ENCODE measurements around the gene PGC.

DNA sequence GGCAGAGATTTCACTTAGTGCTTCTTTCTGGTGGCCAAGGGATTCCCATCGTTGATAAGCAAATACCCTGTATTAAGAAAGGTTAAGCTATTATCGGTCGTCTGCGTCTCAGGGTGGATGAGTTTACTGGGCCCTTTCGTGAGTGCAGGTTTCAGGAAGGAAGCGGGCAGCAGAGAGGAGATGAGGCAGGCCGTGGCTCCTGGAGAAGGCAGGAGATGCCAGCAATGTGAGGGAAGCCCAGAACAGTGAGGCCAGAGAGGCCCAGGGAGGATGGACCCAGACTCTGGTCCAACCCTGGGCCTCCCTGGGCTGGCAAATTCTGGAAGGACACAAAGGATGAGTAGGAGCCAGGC lies 23.0 kb downstream of the PGC start:
- TF ChIP-seq EGR1 (IDR thresholded peaks at IDR 0.05; ENCODE audit: borderline replicate concordance, low read depth, low read length) (no peak), CTCF (IDR thresholded peaks at IDR 0.05; ENCODE audit: control extremely low read depth in 1 of 3, insufficient read depth in 1 of 3, low read depth in 1 of 3, low read length in 3 of 3) (no peak), FOSL1 (IDR thresholded peaks at IDR 0.05; ENCODE audit: insufficient read depth, low read depth, low read length) (no peak), POLR2A (IDR thresholded peaks at IDR 0.05; ENCODE audit: control extremely low read depth in 1 of 2, low read depth in 2 of 2, low read length in 2 of 2) (no peak), EZH2 (IDR thresholded peaks at IDR 0.05; ENCODE audit: low read depth, low read length, severe bottlenecking) (no peak), CEBPB (IDR thresholded peaks at IDR 0.05; ENCODE audit: low read depth, low read length) (no peak), CHD2 (IDR thresholded peaks at IDR 0.05; ENCODE audit: low read length) (no peak), TAF1 (IDR thresholded peaks at IDR 0.05; ENCODE audit: low read depth, low read length) (no peak), ATF3 (IDR thresholded peaks at IDR 0.05; ENCODE audit: insufficient read depth, low read depth, low read length) (no peak)

Measured in H1 (cell line).